AG04450 (cell line): ENCODE results near the gene EMD. TPM values are rescaled to one million over a fixed set of nuclear protein-coding genes. Genes with fewer than 3 reads are reported as not detected.

Source experiments
- CTCF ChIA-PET: fragments of 300-600, 350-600 bp; formaldehyde crosslinking; extraction: SDS; loops from one replicate; lab custom pipeline; 2022; ENCODE audit warnings: antibody characterized with exemption, inconsistent platforms; lab: Charles Lee
- POLR2A ChIA-PET: fragments of 350-600 bp; formaldehyde crosslinking; extraction: SDS; loops from one replicate; lab custom pipeline; 2021; ENCODE audit warnings: antibody characterized with exemption, inconsistent platforms; lab: Yijun Ruan, JAX
- DNase-seq: peaks from one replicate; pipeline ENCODE4 v3.0.0-alpha.2; 2011; ENCODE audit warnings: low read depth, low spot score
- H3K27ac ChIP-seq: one replicate; pipeline ENCODE4 v1.5.1; 2012; ENCODE audit warnings: low read depth, low read length, control low read depth
- H3K27me3 ChIP-seq: one replicate; pipeline ENCODE4 v1.6.0; 2012; ENCODE audit warnings: low read length; ENCODE audit not compliant: control insufficient read depth, insufficient read depth
- H3K4me3 ChIP-seq: 2 replicates; pipeline ENCODE4 v1.5.1; 2011; ENCODE audit warnings: mild to moderate bottlenecking, low read depth, low read length, control low read depth
- H3K9me3 ChIP-seq: 2 replicates; pipeline ENCODE4 v1.5.1; 2012; ENCODE audit warnings: low read length; ENCODE audit not compliant: control insufficient read depth, insufficient read depth
- CTCF ChIP-seq: IDR thresholded peaks from 2 replicates; pipeline ENCODE4 v1.5.1; 2011; ENCODE audit warnings: low read depth, low read length, control low read depth, inconsistent platforms
- polyA plus RNA-seq: library from polyadenylated mRNA; depleted of rRNA; stranded (reverse); fragments of >200 nt; gene quantifications from 2 replicates; pipeline ENCODE4 v1.2.3, GENCODE V29; 2011

EMD gene
- polyA plus RNA-seq, 1 experiment: 30.2 TPM

DNA sequence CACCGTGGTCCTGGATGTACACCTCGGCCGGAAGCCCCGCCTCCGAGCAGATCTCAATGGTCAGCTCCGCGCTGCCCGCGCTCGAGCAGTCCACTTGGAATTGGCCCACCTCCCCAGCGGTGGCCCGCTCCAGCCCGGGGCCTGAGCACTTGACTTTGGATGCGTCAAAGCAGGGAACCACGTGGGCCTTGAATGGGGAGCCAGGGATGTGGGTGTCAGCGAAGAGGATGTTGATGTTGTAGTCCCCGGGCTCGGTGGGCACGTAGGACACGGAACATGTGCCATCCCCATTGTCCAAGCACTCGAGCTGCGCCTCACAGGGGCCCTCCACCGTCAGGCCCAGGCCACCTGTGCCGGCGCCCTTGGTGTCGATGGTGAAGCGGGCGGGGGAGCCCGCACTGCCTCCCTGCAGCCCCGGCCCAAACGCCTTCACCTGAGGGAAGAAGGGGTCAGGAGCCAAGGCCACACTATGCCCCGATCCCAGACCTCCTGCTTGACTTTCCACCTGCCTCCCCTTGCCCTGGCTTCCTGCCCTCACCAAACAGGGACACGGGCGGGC, 18.9 kb upstream of the EMD start:
- no peaks in the 10 kb centered on the region for H3K9me3 ChIP-seq
- peak overlapping the region; percentile 21 for H3K27ac ChIP-seq
- ChIA-PET CTCF (no interaction called here), POLR2A (no interaction called here)
- TF ChIP-seq CTCF: no peak
- DNase-seq: no peak
- no peaks in the 10 kb centered on the region for H3K27me3 ChIP-seq
- H3K4me3 ChIP-seq: no peak overlapping the region

DNA sequence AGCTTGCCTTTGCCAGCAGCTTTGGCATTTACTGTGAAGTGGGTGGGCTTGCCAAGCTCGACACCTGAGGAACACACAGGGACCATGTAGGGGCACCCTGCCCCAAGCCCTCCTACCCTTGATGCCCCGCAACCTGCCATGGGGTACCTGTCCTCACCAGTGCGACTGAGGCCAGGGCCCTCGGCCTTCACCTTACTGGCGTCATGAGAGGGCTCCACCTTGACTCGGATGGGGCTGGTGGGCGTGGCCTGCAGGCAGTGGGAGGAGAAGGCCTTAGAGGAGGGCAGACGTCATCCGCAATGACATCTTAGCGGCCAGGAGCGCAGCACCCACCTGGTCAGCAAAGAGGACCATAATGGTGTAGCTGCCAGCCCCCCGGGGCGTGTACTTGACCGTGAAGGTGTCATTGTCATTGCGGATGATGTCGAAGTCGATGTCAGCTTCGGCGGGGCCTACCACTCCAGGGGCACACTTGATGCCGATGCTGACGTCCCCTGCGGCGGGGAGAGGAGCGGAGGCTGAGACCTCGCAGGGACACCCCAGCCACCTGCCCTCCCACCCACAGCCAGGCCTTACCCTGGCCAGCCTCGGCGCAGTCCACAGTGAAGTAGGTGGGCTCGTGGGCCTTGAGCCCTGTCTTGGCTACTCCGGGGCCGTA, 16.9 kb upstream of the EMD start:
- CTCF ChIA-PET: no interaction called here
- no peak for TF ChIP-seq CTCF
- POLR2A ChIA-PET: interaction anchor here (0.5 kb wide), 1 partner anchor 10 kb away, joined by 3 read pairs; no protein-coding TSS in a partner anchor
- DNase-seq: no peak
- Histone ChIP-seq H3K27me3 (no peaks in the 10 kb centered on the region), H3K9me3 (no peaks in the 10 kb centered on the region), H3K27ac (peak overlapping the region; percentile 31), H3K4me3 (no peak overlapping the region)

GRCh38 chrX:154363706-154364439, 15.2 kb upstream of the EMD start:
- ChIA-PET POLR2A (no interaction called here), CTCF (no interaction called here)
- H3K9me3 ChIP-seq: no peaks in the 10 kb centered on the region
- H3K27ac ChIP-seq: no peak overlapping the region
- H3K4me3 ChIP-seq: no peak overlapping the region
- TF ChIP-seq CTCF: no peak
- no peaks in the 10 kb centered on the region for H3K27me3 ChIP-seq
- no peak for DNase-seq

DNA sequence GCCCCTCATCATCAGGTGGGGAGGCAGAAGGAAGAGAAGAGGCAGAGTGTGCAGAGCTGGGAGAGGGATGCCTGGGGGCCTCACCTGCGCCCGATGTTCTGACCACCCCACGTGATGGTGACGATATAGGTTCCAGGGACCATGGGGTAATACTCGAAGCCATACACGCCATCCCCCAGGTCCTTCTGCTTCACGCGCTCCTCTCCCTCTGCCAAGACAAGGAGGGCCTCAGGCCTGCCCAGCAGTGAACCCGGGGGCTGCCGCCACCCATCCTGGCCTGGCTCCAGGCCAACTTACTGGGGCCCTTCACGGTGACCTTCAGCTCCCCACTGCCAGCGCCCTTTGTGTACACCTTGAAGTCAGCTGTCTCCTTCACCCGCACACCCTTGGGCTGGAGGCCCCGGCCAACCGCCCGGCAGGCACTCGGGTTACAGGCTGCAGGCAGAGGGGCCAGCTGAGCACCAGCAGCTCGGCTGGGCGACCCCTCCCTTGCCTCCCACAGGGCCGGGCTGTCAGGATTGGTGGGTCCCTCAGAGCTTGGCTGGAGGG, 14.0 kb upstream of the EMD start:
- TF ChIP-seq CTCF: no peak
- no peaks in the 10 kb centered on the region for H3K27me3 ChIP-seq
- H3K9me3 ChIP-seq: no peaks in the 10 kb centered on the region
- no peak for DNase-seq
- ChIA-PET POLR2A (interaction anchor here (1.1 kb wide), 2 partner anchors 9 to 17 kb away, joined by 3 to 4 read pairs; no protein-coding TSS in a partner anchor), CTCF (no interaction called here)
- H3K27ac ChIP-seq: no peak overlapping the region
- no peak overlapping the region for H3K4me3 ChIP-seq
